ENCODE measurements around the gene TATDN2.

GRCh38 chr3:10251006-10251405, 2.7 kb downstream of the TATDN2 start:
- no peak for TF ChIP-seq EZH2phosphoT487 (IDR thresholded peaks at IDR 0.05; ENCODE audit: borderline replicate concordance)
- TF ChIP-seq, protein P1, sequence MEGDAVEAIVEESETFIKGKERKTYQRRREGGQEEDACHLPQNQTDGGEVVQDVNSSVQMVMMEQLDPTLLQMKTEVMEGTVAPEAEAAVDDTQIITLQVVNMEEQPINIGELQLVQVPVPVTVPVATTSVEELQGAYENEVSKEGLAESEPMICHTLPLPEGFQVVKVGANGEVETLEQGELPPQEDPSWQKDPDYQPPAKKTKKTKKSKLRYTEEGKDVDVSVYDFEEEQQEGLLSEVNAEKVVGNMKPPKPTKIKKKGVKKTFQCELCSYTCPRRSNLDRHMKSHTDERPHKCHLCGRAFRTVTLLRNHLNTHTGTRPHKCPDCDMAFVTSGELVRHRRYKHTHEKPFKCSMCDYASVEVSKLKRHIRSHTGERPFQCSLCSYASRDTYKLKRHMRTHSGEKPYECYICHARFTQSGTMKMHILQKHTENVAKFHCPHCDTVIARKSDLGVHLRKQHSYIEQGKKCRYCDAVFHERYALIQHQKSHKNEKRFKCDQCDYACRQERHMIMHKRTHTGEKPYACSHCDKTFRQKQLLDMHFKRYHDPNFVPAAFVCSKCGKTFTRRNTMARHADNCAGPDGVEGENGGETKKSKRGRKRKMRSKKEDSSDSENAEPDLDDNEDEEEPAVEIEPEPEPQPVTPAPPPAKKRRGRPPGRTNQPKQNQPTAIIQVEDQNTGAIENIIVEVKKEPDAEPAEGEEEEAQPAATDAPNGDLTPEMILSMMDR (conservative IDR thresholded peaks at IDR 0.05; ENCODE audit: low read length), result no peak

Data from Loucy (cell line).